ENCODE data around the gene TRAIP. TPM values are rescaled to one million over a fixed set of nuclear protein-coding genes. Genes with fewer than 3 reads are reported as not detected.
A peak's percentile ranks its signal among the peaks of the same experiment; 100 is the strongest.

TRAIP gene
- total RNA-seq, 4 donors from 2014 or later: 1.1 to 4.8 (median 2.9) TPM

DNA sequence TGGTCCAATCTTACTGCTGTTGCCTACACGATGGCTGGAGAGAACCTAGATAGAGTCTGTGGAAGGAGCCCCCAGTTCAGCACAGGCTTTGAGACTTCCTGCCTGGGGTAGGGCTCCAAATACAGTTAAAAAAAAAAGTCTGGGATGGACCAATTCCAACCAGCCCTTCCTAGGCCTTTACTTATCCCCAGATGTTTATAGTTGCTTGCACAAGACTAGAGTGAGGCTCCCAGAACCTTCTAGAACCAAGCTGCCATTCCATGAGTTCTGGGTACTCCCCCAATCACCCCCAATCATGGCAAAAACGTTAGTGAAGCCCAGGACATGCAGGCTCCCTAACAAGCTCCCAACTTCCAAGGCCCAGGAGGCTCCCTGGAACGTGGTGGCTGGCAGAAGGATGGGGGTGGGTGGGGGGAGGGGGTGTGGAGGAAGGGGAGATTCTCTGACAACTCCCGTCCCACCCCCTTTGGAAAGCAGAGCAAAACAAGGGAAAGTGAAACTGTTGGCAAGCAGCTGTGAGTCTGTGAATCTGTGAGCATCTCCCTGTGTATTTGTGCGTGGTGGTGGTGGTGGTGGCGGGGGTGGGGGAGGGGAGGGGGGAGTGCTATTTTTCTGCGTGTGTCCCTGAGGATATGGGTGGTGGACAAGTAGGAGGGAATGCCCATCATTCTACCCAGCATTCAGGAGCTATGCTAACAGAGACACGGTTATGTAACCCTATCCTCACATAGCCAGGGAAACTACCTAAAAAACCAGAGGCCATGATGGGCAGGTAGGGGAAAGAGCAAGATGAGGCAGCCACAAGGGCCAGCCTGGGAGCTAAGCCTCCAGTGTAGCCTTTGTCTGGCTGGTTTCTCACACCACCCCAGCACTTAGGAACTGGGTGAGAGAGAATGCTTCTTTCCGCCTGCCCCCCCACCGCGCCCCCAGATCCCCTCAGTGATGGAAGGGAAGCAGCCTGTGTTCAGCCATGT, 45.3 kb upstream of the TRAIP start:
- no peak overlapping the region for H3K4me3 ChIP-seq (ENCODE audit: low read depth, poor library complexity, severe bottlenecking)
- no peak for DNase-seq (ENCODE audit: low spot score in 2 of 2)
- TF ChIP-seq CTCF (IDR thresholded peaks at IDR 0.05) (no peak), POLR2A (IDR thresholded peaks at IDR 0.05) (no peak)
- WGBS, 2 donors: 44 to 51% methylated on average over 11 of the region's 11 CpGs
- intact Hi-C loops (cut with DNase I; ENCODE audit: low total_unique reads): no loop called here

DNA sequence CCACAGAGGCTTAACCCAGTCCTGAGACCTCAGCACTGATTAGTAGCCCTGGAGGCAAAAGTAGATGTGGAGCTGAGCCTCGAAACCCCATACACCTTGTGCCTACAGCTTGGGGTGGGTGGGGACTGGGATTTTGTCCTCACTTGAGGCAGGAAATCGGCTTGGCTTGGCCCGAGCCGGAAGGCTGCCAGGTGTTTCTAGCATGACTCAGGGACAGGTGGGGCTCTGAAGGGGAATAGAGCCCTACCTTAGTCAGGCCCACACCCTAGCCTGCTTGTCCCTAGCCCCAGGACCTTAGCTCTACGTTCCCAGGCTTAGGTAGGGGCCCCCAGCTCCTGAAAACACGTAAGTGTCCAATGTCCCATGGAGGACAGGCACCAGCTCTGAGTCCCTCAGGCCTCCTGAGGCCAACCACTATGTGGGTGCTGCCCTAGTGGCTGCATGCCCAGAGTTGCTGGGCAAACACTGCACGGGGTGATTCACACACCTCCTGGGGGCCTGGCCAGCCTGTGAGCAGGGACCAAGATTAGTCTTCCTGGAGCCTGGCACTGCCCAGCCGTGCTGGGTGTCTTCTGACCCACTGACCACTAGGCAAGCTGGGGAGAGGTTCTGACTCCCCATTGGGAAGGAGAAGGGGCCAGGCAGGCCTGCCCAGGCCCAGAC, 44.3 kb upstream of the TRAIP start:
- peak in 1 of 2 donors; percentile 63 for DNase-seq (ENCODE audit: low spot score in 2 of 2)
- WGBS, 2 donors: 43 to 50% methylated on average over 5 to 8 of the region's 8 CpGs
- TF ChIP-seq CTCF (IDR thresholded peaks at IDR 0.05): no peak
- no peak for TF ChIP-seq POLR2A (IDR thresholded peaks at IDR 0.05)
- no peak overlapping the region for H3K4me3 ChIP-seq (ENCODE audit: low read depth, poor library complexity, severe bottlenecking)
- intact Hi-C loops (cut with DNase I; ENCODE audit: low total_unique reads): no loop called here

DNA sequence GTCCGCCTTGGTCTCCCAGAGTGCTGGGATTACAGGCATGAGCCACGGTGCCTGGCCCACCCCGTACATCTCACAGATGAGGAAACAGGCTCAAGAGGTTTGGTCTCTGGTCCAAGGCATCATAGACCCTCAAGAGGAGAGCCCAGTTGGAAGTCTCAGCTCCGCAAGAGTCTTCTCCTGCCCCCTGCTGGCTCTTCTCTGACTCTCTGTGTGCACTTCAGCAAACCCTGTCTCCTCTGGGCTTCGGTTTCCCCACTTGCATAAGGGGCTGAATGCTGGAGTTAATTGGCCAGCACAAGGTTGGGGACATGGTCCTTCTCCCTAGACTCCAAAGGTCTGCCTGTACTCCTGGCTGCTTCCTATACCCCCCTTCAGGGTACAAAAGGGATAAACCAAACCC, 43.5 kb upstream of the TRAIP start:
- no peak overlapping the region for H3K4me3 ChIP-seq (ENCODE audit: low read depth, poor library complexity, severe bottlenecking)
- 63 to 76% methylated on average over 5 of the region's 5 CpGs for WGBS, 2 donors
- intact Hi-C loops (cut with DNase I; ENCODE audit: low total_unique reads): no loop called here
- TF ChIP-seq POLR2A (IDR thresholded peaks at IDR 0.05) (no peak), CTCF (IDR thresholded peaks at IDR 0.05) (no peak)
- DNase-seq (ENCODE audit: low spot score in 2 of 2): no peak

DNA sequence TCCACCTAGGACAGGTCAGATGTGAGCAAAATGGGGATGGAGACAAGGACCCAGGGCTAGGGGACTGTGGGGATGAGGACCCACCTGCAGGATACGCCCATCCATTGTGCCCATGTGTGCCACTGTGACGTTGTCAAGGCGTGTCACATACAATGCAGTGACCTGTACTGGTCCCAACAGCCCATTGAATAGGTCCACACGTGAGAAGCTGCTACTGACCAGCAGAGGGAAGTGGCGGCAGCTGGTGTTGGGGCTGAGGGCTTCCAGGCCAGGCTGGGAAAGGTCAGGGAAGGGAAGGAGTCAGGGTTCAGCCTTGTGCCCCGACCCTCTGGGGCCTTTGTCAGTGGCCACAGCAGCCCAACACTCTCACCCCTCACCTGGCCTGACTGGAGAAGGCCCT, 42.6 kb upstream of the TRAIP start:
- TF ChIP-seq POLR2A (IDR thresholded peaks at IDR 0.05) (no peak), CTCF (IDR thresholded peaks at IDR 0.05) (no peak)
- H3K4me3 ChIP-seq (ENCODE audit: low read depth, poor library complexity, severe bottlenecking): no peak overlapping the region
- DNase-seq (ENCODE audit: low spot score in 2 of 2): no peak
- WGBS, 2 donors: 67 to 77% methylated on average over 5 to 6 of the region's 6 CpGs
- intact Hi-C loops (cut with DNase I; ENCODE audit: low total_unique reads): no loop called here

- no peak for DNase-seq (ENCODE audit: low spot score in 2 of 2)
- WGBS, 2 donors: 74 to 77% methylated on average over 5 of the region's 5 CpGs
- intact Hi-C loops (cut with DNase I; ENCODE audit: low total_unique reads): no loop called here
- TF ChIP-seq POLR2A (IDR thresholded peaks at IDR 0.05) (no peak), CTCF (IDR thresholded peaks at IDR 0.05) (no peak)
- no peak overlapping the region for H3K4me3 ChIP-seq (ENCODE audit: low read depth, poor library complexity, severe bottlenecking)
Observed at GRCh38 chr3:49896345-49896744, 40.0 kb upstream of the TRAIP start.
